A549 treated with RU486 at 1 μM for 4 hours (cell line): ENCODE results near the gene LSP1. TPM values are rescaled to one million over a fixed set of nuclear protein-coding genes. Genes with fewer than 3 reads are reported as not detected.

Experiments
- total RNA-seq: library from RNA; stranded (reverse); fragments of 200-300 nt; extraction: Qiagen RNA extraction; gene quantifications from 5 replicates; pipeline ENCODE4 v1.2.3, GENCODE V29; 2022; ENCODE audit warnings: low read depth

Gene LSP1, protein sequence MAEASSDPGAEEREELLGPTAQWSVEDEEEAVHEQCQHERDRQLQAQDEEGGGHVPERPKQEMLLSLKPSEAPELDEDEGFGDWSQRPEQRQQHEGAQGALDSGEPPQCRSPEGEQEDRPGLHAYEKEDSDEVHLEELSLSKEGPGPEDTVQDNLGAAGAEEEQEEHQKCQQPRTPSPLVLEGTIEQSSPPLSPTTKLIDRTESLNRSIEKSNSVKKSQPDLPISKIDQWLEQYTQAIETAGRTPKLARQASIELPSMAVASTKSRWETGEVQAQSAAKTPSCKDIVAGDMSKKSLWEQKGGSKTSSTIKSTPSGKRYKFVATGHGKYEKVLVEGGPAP
- 0.91 to 2.3 TPM (median 1.3 TPM) in 5 replicates for total RNA-seq

DNA sequence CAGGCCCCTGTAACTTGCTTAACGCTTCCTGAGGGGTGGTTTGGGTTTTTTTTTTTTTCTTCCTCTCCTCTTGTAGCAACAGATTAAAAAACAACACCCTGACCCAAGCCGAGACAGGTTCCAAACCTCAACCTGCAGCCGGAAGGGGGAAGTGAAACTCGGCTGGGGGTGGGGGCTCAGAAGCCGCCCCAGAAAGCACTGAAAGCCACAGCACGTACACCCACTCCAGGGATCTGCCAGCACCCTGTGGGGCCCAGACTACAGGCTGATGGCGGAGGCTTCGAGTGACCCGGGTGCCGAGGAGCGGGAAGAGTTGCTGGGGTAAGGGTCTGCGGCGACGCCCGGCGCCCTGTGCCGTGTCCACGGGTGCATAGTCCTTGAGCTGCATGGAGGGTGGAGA is at the start of gene LSP1:
TSS of gene LSP1 (plus strand) at position 208 of the 400 bp plus-strand sequence. CDS start at position 269, 61 bp downstream.

DNA sequence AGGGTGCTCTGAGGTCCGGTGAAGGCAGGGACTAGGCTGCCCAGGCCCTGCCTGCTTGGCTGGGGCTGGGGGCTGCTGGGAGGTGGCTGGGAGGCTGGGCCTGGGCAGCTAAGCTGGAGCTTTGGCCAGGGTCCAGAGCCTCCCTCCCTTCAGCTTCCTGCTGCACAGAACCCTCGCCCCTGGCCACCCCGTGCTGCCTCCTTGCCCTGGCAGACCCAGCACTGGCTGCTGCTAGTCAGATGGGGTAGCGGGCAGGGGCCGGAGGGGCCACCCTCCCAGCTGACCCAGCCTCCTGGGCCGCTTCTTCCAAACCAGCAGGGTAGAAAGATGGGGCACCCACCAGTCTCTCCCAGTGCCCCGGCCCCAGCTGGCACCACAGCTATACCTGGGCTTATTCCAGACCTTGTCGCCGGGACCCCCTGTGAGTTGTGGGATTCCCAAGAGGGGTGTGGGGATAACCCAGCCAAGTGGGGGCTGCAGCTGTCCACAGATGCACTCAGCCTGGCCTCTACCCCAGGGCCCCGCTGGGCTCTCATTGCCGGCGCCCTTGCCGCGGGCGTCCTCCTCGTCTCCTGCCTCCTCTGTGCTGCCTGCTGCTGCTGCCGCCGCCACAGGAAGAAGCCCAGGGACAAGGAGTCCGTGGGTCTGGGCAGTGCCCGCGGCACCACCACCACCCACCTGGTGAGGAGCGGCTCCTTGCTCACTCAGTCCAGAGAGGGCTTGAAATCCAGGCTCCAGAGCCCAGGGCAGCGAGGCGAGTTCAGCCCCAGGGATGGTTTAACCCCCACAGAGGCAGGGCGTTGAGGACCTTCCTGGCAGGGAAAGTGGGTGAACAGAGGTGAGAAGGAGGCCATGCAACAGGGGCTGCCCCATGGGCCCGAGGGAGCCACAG is 17.9 kb upstream of the LSP1 start, which contains the start of gene SYT8:
TSS of gene SYT8 (plus strand) at position 212 of the 892 bp plus-strand sequence. CDS start at position 328, 116 bp downstream.

GRCh38 chr11:1838426-1839144 is 14.3 kb upstream of the LSP1 start, which contains the start of gene TNNI2:
TSS of gene TNNI2 (plus strand) at chr11:1838981. CDS start at chr11:1839697, 716 bp downstream.

DNA sequence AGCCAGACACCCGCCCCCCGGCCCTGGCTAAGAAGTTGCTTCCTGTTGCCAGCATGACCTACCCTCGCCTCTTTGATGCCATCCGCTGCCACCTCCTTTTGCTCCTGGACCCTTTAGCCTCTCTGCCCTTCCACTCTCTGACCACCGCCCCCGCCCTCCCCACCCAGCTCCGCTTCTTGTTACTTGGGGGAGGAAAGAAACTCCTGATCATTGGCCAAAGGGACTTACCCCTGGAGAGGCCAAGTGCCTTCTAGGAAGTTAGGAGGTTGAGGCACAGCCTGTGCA is 38.9 kb downstream of the LSP1 start, which contains the start of gene PRR33:
TSS of gene PRR33 (minus strand) at position 65 of the 285 bp plus-strand sequence. CDS start 1,311 bp downstream, outside the sequence.

GRCh38 chr11:1919391-1920127 is 66.7 kb downstream of the LSP1 start, which contains the start of gene TNNT3:
TSS of gene TNNT3 (plus strand) at chr11:1919703. CDS start at chr11:1922875, 3,172 bp downstream.

Other genes starting within 250 kb of the LSP1 start
- not detected in 5 replicates for gene KRTAP5-3, start 244.6 kb upstream of the LSP1 start, total RNA-seq
- not detected in 5 replicates for gene KRTAP5-4, start 230.9 kb upstream of the LSP1 start, total RNA-seq
- gene KRTAP5-5, start 223.3 kb upstream of the LSP1 start, total RNA-seq = not detected in 5 replicates
- not detected in 5 replicates for gene KRTAP5-6, start 155.9 kb upstream of the LSP1 start, total RNA-seq
- gene IFITM10, start 102.5 kb upstream of the LSP1 start, total RNA-seq = 1.0 to 1.4 TPM (median 1.1 TPM) in 5 replicates
- gene CTSD, start 89.2 kb upstream of the LSP1 start, total RNA-seq = 329 to 529 TPM (median 476 TPM) in 5 replicates
- gene SYT8, start 18.1 kb upstream of the LSP1 start, total RNA-seq = 0.12 to 1.00 TPM in 2 of 5 replicates, not detected in the others
- not detected in 5 replicates for gene TNNI2, start 14.1 kb upstream of the LSP1 start, total RNA-seq
- not detected in 5 replicates for gene PRR33, start 38.8 kb downstream of the LSP1 start, total RNA-seq
- not detected in 5 replicates for gene TNNT3, start 66.6 kb downstream of the LSP1 start, total RNA-seq
- gene MRPL23, start 94.2 kb downstream of the LSP1 start, total RNA-seq = 137 to 162 TPM (median 158 TPM) in 5 replicates
- 6.6 to 13.5 TPM (median 11.6 TPM) in 5 replicates for gene H19, start 144.8 kb downstream of the LSP1 start, total RNA-seq